Measurements from ENCODE around the gene MARK2.

Gene MARK2

DNA sequence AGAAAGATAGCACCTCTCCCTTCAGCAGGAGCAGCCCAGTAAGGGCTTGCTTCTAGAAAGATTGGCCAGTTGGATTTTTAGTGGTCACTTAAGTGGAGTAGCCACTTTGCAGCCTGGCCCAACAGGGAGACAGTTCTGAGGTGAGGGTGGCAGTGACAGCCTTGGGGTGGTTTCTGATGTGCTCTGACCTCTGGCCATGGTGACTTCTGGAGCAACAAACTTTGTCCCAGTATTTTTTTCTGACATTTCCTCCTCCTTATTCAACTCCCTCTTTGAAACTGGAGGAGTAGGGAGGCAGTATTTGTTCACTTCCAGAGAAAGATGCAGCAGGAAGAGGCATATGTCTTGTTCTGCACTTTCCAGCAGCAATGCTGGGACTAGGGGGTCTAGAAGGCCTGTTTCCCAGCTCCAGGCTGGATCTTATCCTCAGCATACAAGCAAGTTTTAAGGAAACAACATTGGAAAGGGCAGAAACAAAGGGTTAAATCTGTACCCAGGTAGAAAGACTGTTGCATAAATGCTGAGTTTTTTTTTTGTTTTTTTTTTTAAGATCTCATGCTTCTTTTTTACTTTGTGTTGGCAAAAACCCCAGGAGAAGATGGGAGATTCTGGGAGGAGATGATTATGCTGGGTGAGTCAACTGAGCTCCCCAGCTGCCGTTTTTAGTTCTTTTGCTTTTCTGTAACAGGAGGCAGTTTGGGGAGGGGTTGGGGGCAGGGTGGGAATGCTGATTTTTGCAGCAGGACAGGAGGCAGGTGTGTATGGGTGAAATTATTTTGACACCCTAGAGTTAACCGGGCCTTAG, 40.9 kb downstream of the MARK2 start:
- Histone ChIP-seq H4K20me1 (ENCODE audit: control insufficient read depth, insufficient read depth, low read depth, low read length) (peaks cover 6% of the 10 kb centered on the region; the same call in 1 of the 2 replicates), H3K27me3 (ENCODE audit: control insufficient read depth, low read length) (no peaks in the 10 kb centered on the region), H3K36me3 (ENCODE audit: control insufficient read depth, low read length) (peaks cover 6% of the 10 kb centered on the region; the same call in 1 of the 2 replicates), H3K4me3 (ENCODE audit: low read length) (no peak overlapping the region), H3K27ac (ENCODE audit: low read depth, low read length) (no peak overlapping the region), H3K4me2 (ENCODE audit: low read length) (no peak overlapping the region), H3K79me2 (ENCODE audit: control insufficient read depth, low read length) (peaks cover 84% of the 10 kb centered on the region), H3F3A (ENCODE audit: control insufficient read depth, insufficient read depth) (no peaks in the 10 kb centered on the region), H3K9me3 (ENCODE audit: control insufficient read depth, insufficient read depth, low read length) (no peaks in the 10 kb centered on the region), H3K9me2 (replicated peaks; ENCODE audit: control insufficient read depth, low read length) (no peaks in the 10 kb centered on the region), H3K4me1 (ENCODE audit: control insufficient read depth, low read length) (no peaks in the 10 kb centered on the region)
- no peak for TF ChIP-seq EZH2phosphoT487 (IDR thresholded peaks at IDR 0.05; ENCODE audit: borderline replicate concordance, low read length)
- TF ChIP-seq, protein P1, sequence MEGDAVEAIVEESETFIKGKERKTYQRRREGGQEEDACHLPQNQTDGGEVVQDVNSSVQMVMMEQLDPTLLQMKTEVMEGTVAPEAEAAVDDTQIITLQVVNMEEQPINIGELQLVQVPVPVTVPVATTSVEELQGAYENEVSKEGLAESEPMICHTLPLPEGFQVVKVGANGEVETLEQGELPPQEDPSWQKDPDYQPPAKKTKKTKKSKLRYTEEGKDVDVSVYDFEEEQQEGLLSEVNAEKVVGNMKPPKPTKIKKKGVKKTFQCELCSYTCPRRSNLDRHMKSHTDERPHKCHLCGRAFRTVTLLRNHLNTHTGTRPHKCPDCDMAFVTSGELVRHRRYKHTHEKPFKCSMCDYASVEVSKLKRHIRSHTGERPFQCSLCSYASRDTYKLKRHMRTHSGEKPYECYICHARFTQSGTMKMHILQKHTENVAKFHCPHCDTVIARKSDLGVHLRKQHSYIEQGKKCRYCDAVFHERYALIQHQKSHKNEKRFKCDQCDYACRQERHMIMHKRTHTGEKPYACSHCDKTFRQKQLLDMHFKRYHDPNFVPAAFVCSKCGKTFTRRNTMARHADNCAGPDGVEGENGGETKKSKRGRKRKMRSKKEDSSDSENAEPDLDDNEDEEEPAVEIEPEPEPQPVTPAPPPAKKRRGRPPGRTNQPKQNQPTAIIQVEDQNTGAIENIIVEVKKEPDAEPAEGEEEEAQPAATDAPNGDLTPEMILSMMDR (IDR thresholded peaks at IDR 0.05; ENCODE audit: low read depth, low read length, poor library complexity, severe bottlenecking), result no peak

DNA sequence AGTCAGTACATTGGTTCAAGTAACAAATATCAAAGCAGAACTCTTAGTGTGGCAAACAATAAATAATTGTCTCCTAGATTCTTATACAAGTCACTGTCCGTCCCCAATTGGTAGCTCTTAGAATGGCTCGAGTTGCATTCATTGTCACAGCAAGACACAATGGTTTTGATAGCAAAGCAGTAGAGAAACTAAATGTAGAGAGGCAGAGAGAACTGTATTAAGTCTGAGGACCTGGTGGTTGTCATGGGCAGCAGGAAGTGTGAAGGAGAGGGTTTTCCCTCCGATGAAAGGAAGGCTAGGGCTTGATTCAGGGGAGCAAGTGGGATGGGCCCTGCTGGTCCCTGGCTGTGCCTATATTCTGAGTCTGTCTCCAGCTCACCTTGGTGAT, 41.5 kb downstream of the MARK2 start:
- Histone ChIP-seq H3F3A (ENCODE audit: control insufficient read depth, insufficient read depth) (no peaks in the 10 kb centered on the region), H3K9me3 (ENCODE audit: control insufficient read depth, insufficient read depth, low read length) (no peaks in the 10 kb centered on the region), H3K4me1 (ENCODE audit: control insufficient read depth, low read length) (no peaks in the 10 kb centered on the region), H3K79me2 (ENCODE audit: control insufficient read depth, low read length) (peaks cover 85% of the 10 kb centered on the region), H3K27ac (ENCODE audit: low read depth, low read length) (no peak overlapping the region), H3K36me3 (ENCODE audit: control insufficient read depth, low read length) (peaks cover 5% of the 10 kb centered on the region; the same call in 1 of the 2 replicates), H3K9me2 (replicated peaks; ENCODE audit: control insufficient read depth, low read length) (no peaks in the 10 kb centered on the region), H4K20me1 (ENCODE audit: control insufficient read depth, insufficient read depth, low read depth, low read length) (peaks cover 6% of the 10 kb centered on the region; the same call in 1 of the 2 replicates), H3K27me3 (ENCODE audit: control insufficient read depth, low read length) (no peaks in the 10 kb centered on the region), H3K4me2 (ENCODE audit: low read length) (no peak overlapping the region), H3K4me3 (ENCODE audit: low read length) (no peak overlapping the region)
- TF ChIP-seq, protein P1 (IDR thresholded peaks at IDR 0.05; ENCODE audit: low read depth, low read length, poor library complexity, severe bottlenecking), result no peak
- no peak for TF ChIP-seq EZH2phosphoT487 (IDR thresholded peaks at IDR 0.05; ENCODE audit: borderline replicate concordance, low read length)

GRCh38 chr11:63882555-63883242, 43.8 kb downstream of the MARK2 start:
- no peak overlapping the region for H3K27ac ChIP-seq (ENCODE audit: low read depth, low read length)
- peaks cover 17% of the 10 kb centered on the region for H3K4me1 ChIP-seq (ENCODE audit: control insufficient read depth, low read length)
- H3K9me2 ChIP-seq (replicated peaks; ENCODE audit: control insufficient read depth, low read length), result no peaks in the 10 kb centered on the region
- H3K4me3 ChIP-seq (ENCODE audit: low read length), result no peak overlapping the region
- no peaks in the 10 kb centered on the region for H3K9me3 ChIP-seq (ENCODE audit: control insufficient read depth, insufficient read depth, low read length)
- H3K27me3 ChIP-seq (ENCODE audit: control insufficient read depth, low read length), result no peaks in the 10 kb centered on the region
- H3K4me2 ChIP-seq (ENCODE audit: low read length), result no peak overlapping the region
- H3K36me3 ChIP-seq (ENCODE audit: control insufficient read depth, low read length), result peaks cover 3% of the 10 kb centered on the region; the same call in 1 of the 2 replicates
- H3K79me2 ChIP-seq (ENCODE audit: control insufficient read depth, low read length), result peaks cover 77% of the 10 kb centered on the region
- peaks cover 16% of the 10 kb centered on the region; the same call in 1 of the 2 replicates for H4K20me1 ChIP-seq (ENCODE audit: control insufficient read depth, insufficient read depth, low read depth, low read length)
- peaks cover 5% of the 10 kb centered on the region for H3F3A ChIP-seq (ENCODE audit: control insufficient read depth, insufficient read depth)
- TF ChIP-seq, protein P1 (IDR thresholded peaks at IDR 0.05; ENCODE audit: low read depth, low read length, poor library complexity, severe bottlenecking), result no peak
- no peak for TF ChIP-seq EZH2phosphoT487 (IDR thresholded peaks at IDR 0.05; ENCODE audit: borderline replicate concordance, low read length)

Data from DOHH2 (cell line).